GM12865 (cell line): Measurements from ENCODE around the gene KIRREL3.

Experiments used
- DNase-seq: peaks from one replicate; pipeline ENCODE4 v3.0.0; 2010; ENCODE audit warnings: low read depth
- H3K4me3 ChIP-seq: 2 replicates; pipeline ENCODE4 v1.5.1; 2011; ENCODE audit warnings: mild to moderate bottlenecking, low read depth, low read length, control low read depth
- TF ChIP-seq, protein P1 (sequence below): IDR thresholded peaks from 2 replicates; pipeline ENCODE4 v1.5.1; 2011; ENCODE audit warnings: low read length, control low read depth, low read depth, inconsistent platforms; ENCODE audit not compliant: insufficient read depth; ENCODE audit errors: missing control alignments

KIRREL3 gene

DNA sequence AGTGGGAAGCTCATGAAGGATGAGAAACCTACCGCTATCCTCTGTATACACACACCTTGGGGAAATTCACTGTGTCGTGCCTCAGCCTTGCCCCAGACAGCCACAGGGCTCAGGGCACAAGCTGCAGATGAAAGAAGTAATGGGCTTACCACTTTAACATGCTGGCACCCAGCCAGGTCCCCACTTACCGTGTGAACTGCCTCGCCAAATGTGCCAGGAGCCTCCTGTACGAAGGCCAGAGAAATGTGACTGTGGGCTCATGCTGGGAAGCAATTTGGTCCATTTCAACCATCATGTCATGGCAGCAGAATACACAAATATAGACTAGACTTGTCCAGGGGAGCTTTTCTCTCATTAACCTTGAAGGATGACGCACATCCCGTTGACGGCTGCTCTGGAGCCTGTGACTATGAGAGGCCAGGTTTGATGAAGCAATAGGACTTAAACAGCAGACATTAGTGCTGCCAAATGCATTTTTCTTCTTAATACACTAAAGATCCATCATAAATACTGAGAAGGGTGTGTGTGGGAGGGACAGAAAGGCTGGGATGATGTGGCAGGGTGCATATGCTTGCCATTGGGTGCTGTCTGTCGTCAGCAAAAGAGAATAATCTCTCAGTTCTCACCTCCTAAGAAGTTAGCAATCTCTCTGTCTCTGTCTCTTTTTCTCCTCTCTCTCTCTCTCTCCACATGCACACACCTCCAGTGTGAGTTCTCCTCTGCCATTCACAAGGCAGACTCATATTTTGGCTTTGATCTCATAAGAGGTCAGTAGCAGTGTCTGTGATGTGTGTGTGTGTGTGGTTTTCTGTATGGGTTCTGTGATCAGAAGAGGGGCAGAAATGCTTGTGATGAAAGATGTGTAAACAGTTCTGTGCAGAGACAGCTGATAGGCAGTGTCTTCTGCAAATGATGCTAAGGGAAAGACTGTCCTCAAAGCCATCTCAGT, 142.4 kb downstream of the KIRREL3 start:
- DNase-seq = no peak

DNA sequence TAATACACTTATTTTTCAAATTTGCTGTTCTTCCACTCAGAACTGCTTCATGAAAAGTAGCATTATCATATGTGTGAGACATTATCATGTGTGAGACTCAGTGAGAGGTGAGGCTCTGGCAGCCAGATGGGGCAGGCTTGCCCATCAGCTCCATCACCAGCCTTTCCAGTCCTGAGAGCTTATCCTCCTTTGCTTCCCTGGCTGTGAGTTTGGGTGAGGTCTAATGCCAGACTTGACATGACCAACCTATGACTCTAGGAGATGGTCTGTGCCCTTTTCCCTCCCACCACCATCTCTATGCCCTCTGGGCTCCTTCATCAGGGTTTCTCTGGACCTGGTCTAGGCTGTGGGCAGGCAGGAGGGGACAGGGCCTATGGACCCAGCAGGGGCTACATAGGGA, 145.0 kb downstream of the KIRREL3 start:
- H3K4me3 ChIP-seq = no peak overlapping the region
- TF ChIP-seq, protein P1, sequence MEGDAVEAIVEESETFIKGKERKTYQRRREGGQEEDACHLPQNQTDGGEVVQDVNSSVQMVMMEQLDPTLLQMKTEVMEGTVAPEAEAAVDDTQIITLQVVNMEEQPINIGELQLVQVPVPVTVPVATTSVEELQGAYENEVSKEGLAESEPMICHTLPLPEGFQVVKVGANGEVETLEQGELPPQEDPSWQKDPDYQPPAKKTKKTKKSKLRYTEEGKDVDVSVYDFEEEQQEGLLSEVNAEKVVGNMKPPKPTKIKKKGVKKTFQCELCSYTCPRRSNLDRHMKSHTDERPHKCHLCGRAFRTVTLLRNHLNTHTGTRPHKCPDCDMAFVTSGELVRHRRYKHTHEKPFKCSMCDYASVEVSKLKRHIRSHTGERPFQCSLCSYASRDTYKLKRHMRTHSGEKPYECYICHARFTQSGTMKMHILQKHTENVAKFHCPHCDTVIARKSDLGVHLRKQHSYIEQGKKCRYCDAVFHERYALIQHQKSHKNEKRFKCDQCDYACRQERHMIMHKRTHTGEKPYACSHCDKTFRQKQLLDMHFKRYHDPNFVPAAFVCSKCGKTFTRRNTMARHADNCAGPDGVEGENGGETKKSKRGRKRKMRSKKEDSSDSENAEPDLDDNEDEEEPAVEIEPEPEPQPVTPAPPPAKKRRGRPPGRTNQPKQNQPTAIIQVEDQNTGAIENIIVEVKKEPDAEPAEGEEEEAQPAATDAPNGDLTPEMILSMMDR = no peak
- no peak for DNase-seq

More for the DNA sequence above, 142.4 kb downstream of the KIRREL3 start:
- TF ChIP-seq, protein P1 = no peak
- no peak overlapping the region for H3K4me3 ChIP-seq

DNA sequence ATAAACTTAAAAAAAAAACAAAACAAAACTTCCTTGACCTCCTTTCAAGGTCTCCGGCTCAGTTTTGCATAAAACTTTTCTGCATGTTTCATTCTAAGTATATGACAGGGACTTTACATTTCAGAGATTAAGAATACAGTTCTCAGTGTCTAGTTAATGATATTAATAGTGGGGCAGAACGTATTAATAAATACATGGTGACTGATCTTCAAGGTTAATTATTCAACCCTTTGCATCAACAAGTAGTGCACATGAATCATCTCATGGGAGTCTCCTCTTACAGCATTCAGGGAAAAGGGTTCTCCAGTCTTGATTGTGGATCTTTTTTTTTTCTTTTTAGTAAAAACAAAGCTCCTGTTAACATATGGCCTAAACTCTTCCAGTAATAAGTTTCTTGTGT, 146.8 kb downstream of the KIRREL3 start:
- DNase-seq = no peak
- no peak overlapping the region for H3K4me3 ChIP-seq
- TF ChIP-seq, protein P1 = no peak

DNA sequence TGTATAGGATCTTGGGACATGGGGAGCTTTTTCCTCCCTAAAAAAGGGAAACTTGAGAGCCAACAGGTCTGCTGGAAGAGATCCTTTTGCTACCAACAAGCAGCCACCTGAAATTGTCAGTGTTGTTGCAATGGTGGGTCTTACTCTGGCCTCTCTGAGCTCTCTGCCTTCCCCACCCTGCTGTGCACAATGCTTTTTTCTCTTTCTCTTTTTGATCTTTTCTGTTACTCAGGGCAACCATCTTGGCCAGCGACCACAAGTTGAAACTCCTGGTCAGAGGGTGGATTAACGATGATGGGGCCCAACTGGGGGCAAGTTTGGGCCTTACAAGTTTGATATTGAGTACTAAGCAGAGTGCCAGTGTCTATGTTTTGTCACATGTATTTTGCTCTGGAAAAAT, 155.8 kb downstream of the KIRREL3 start:
- no peak for DNase-seq
- no peak overlapping the region for H3K4me3 ChIP-seq
- TF ChIP-seq, protein P1 = no peak

DNA sequence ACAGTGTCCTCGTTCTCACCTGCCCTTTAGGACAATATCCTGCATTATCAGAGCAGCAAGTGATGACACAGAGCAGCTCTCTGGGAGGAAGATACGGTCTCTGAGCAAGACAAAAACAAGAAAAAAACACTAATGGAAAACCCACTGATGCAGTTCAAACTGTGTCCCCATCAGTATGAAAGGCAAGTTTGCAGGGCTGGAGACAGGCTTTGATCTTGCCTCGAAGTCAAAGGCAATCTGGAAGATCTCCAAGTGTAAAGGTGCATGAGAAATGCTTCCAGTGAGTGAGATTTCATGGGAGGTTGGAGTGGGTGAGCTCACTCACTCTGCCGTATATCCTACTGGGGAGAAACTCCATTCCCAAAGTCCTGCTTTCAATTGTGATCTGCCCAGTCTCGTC, 157.5 kb downstream of the KIRREL3 start:
- TF ChIP-seq, protein P1 = no peak
- H3K4me3 ChIP-seq = no peak overlapping the region
- no peak for DNase-seq

DNA sequence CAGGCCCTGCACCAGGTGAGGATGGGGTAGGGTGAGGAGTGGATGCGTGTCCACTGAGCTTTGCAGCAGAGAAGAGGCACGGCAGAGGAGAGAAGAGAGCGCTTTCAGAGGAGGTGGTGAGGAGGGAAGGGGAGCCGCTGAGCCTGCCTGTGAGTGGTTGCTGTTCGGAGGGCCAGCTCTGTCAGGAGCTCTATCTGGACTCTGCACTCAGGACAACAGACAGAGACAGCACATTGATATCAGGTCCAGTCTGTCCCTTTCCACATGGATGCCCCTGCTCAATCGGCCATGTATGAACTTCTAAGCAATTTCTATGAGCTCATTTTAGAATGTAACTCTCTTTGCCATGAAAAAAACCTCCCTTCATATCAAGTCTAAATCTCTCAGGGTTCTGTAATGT, 158.6 kb downstream of the KIRREL3 start:
- DNase-seq = no peak
- H3K4me3 ChIP-seq = no peak overlapping the region
- TF ChIP-seq, protein P1 = no peak

DNA sequence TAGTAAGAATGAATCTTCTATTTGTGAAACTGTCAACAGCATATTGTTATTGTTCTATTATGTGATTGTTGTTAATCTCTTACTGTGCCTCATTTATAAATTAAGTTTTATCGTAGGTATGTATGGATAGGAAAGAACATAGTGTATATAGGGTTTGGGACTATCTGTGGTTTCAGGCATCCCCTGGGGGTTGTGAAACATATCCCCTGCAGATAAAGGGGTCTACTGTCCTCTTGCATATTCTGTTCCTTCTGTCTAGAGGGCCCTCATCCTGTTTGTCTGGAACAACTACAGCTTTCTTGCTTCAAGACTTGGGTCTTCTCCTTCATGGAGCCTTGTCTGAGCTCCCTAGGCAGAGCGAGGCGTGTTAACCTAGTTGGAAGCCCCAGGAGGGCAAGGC, 159.6 kb downstream of the KIRREL3 start:
- DNase-seq = no peak
- TF ChIP-seq, protein P1 = no peak
- no peak overlapping the region for H3K4me3 ChIP-seq
